SK-N-SH (cell line): ENCODE data around the gene MICAL1. TPM values are rescaled to one million over a fixed set of nuclear protein-coding genes. Genes with fewer than 3 reads are reported as not detected.

ENCODE experiments used
- CTCF ChIA-PET: fragments of 300-600, 350-600 bp; formaldehyde crosslinking; extraction: SDS; loops from one replicate; lab custom pipeline; 2021; lab: Yijun Ruan, JAX
- POLR2A ChIA-PET: fragments of 350-600 bp; sonication (Branson Sonifier 250); formaldehyde crosslinking; extraction: SDS; loops from one replicate; lab custom pipeline; 2020; ENCODE audit warnings: antibody characterized with exemption, inconsistent platforms; lab: Yijun Ruan, JAX
- DNase-seq: peaks from one replicate; pipeline ENCODE4 v3.0.0; 2012
- H2AFZ ChIP-seq: fragments of 200-600 bp; sonication (generic); 2 replicates; pipeline ENCODE4 v1.8.1; 2016; ENCODE audit warnings: antibody characterized with exemption, mild to moderate bottlenecking, low read depth
- H3F3A ChIP-seq: fragments of 200-600 bp; sonication (generic); replicated peaks from 2 replicates; pipeline ENCODE3; 2016; ENCODE audit warnings: antibody characterized with exemption, mild to moderate bottlenecking; ENCODE audit not compliant: insufficient read depth
- H3K27ac ChIP-seq, 2 experiments: fragments of 200-500 bp in 1 of 2; fragments of 200-600 bp in 1 of 2; sonication (Bioruptor generic) in 1 of 2; sonication (generic), shearing (Covaris generic) in 1 of 2; 2 replicates each; pipeline versions ENCODE4 v1.5.1 to v1.6.1; 2014 to 2016; ENCODE audit warnings: low read depth in 2 of 2, inconsistent platforms in 1 of 2, low read length in 1 of 2, mild to moderate bottlenecking in 1 of 2, mixed read lengths in 1 of 2
- H3K27me3 ChIP-seq: fragments of 200-600 bp; sonication (generic), shearing (Covaris generic); 2 replicates; pipeline ENCODE4 v1.6.1; 2016; ENCODE audit warnings: mixed run types; ENCODE audit not compliant: insufficient read depth
- H3K36me3 ChIP-seq, 2 experiments: fragments of 200-500 bp in 1 of 2; fragments of 200-600 bp in 1 of 2; sonication (Bioruptor generic) in 1 of 2; sonication (generic) in 1 of 2; replicated peaks in 1 of 2; 2 replicates each; pipeline versions ENCODE3 to v1.5.1; 2014 to 2016; ENCODE audit warnings: low read length in 1 of 2, mild to moderate bottlenecking in 1 of 2; ENCODE audit not compliant: insufficient read depth in 2 of 2, control insufficient read depth in 1 of 2
- H3K4me1 ChIP-seq, 2 experiments: fragments of 200-500 bp in 1 of 2; fragments of 200-600 bp in 1 of 2; sonication (Bioruptor generic) in 1 of 2; sonication (generic), shearing (Covaris generic) in 1 of 2; 2 replicates each; pipeline versions ENCODE4 v1.5.1 to v1.6.1; 2014 to 2016; ENCODE audit warnings: low read depth in 1 of 2, low read length in 1 of 2, mixed run types in 1 of 2; ENCODE audit not compliant: insufficient read depth in 2 of 2, control insufficient read depth in 1 of 2
- H3K4me2 ChIP-seq: fragments of 200-600 bp; sonication (generic), shearing (Covaris generic); 2 replicates; pipeline ENCODE4 v1.6.1; 2017; ENCODE audit warnings: mixed run types
- H3K4me3 ChIP-seq, 2 experiments: fragments of 200-500 bp in 1 of 2; fragments of 200-600 bp in 1 of 2; sonication (Bioruptor generic) in 1 of 2; sonication (generic), shearing (Covaris generic) in 1 of 2; 2 replicates each; pipeline versions ENCODE4 v1.5.1 to v1.8.1; 2014 to 2016; ENCODE audit warnings: low read depth in 2 of 2, inconsistent platforms in 1 of 2, low read length in 1 of 2, mild to moderate bottlenecking in 1 of 2, mixed read lengths in 1 of 2, moderate library complexity in 1 of 2
- H3K79me2 ChIP-seq: fragments of 200-600 bp; sonication (generic); 2 replicates; pipeline ENCODE4 v1.8.1; 2017; ENCODE audit warnings: mild to moderate bottlenecking; ENCODE audit not compliant: insufficient read depth
- H3K9ac ChIP-seq: fragments of 200-600 bp; sonication (generic); 2 replicates; pipeline ENCODE4 v1.6.1; 2017; ENCODE audit warnings: mixed run types
- H3K9me2 ChIP-seq: fragments of 200-600 bp; sonication (generic); 2 replicates; pipeline ENCODE4 v1.6.1; 2017; ENCODE audit warnings: mixed run types
- H3K9me3 ChIP-seq: fragments of 200-600 bp; sonication (generic); 2 replicates; pipeline ENCODE4 v1.6.1; 2017; ENCODE audit warnings: mixed run types, mild to moderate bottlenecking, moderate library complexity
- H4K20me1 ChIP-seq: fragments of 200-600 bp; sonication (generic); 2 replicates; pipeline ENCODE4 v1.6.1; 2017; ENCODE audit warnings: mild to moderate bottlenecking, mixed run types; ENCODE audit not compliant: insufficient read depth
- CHD2 ChIP-seq: fragments of 150-350 bp; IDR thresholded peaks from 2 replicates; pipeline ENCODE4 v1.6.1; 2018; ENCODE audit warnings: low read length; ENCODE audit not compliant: partially characterized antibody
- CTCF ChIP-seq: fragments of 200-600 bp; sonication (generic); IDR thresholded peaks from 2 replicates; pipeline ENCODE4 v1.6.1; 2017; ENCODE audit warnings: antibody characterized with exemption, mild to moderate bottlenecking, moderate library complexity
- EP300 ChIP-seq, 2 experiments: IDR thresholded peaks; 2 replicates each; pipeline versions ENCODE4 v1.4.0 to v1.6.1; 2012; ENCODE audit warnings: borderline replicate concordance in 1 of 2, low read depth in 1 of 2, low read length in 1 of 2
- FOXJ3 ChIP-seq: sonication (generic); formaldehyde crosslinking; IDR thresholded peaks from 2 replicates; pipeline ENCODE4 v1.5.1; 2020; ENCODE audit warnings: mild to moderate bottlenecking, missing genetic modification reagents
- FOXM1 ChIP-seq: IDR thresholded peaks from 2 replicates; pipeline ENCODE4 v1.4.0; 2012; ENCODE audit warnings: low read depth, mild to moderate bottlenecking
- JUND ChIP-seq: IDR thresholded peaks from 2 replicates; pipeline ENCODE4 v1.4.0; 2012
- NFIC ChIP-seq: IDR thresholded peaks from 2 replicates; pipeline ENCODE4 v1.4.0; 2012; ENCODE audit warnings: borderline replicate concordance
- NRF1 ChIP-seq: IDR thresholded peaks from 2 replicates; pipeline ENCODE4 v1.6.1; 2012; ENCODE audit warnings: low read depth, mild to moderate bottlenecking, low read length
- RAD21 ChIP-seq: IDR thresholded peaks from 2 replicates; pipeline ENCODE4 v1.6.1; 2012; ENCODE audit warnings: mild to moderate bottlenecking, low read length
- RXRA ChIP-seq: IDR thresholded peaks from 2 replicates; pipeline ENCODE4 v1.4.0; 2012; ENCODE audit warnings: low read depth, mild to moderate bottlenecking, borderline replicate concordance
- SIN3A ChIP-seq: IDR thresholded peaks from 2 replicates; pipeline ENCODE4 v1.6.1; 2012; ENCODE audit warnings: low read depth, mild to moderate bottlenecking, low read length, moderate library complexity, borderline replicate concordance
- WGBS: methylation state at CpG from one replicate; pipeline ENCODE4 v1.1.6; 2017; ENCODE audit warnings: low lambda C conversion rate; 5-methylcytosine and 5-hydroxymethylcytosine counted together
- polyA plus RNA-seq, 3 experiments: library from polyadenylated mRNA; depleted of rRNA; stranded (reverse); fragments of >200 nt; gene quantifications; 2 replicates each; pipeline ENCODE4 v1.2.3, GENCODE V29; 2012
- TF ChIP-seq, protein P1 (sequence below): IDR thresholded peaks from 2 replicates; pipeline ENCODE4 v1.6.1; 2012; ENCODE audit warnings: mild to moderate bottlenecking, low read depth, low read length, moderate library complexity
- TF ChIP-seq, protein P2 (sequence below): IDR thresholded peaks from 2 replicates; pipeline ENCODE4; 2012
- TF ChIP-seq, protein P3 (sequence below): IDR thresholded peaks from 2 replicates; pipeline ENCODE4 v1.4.0; 2012; ENCODE audit warnings: low read depth, borderline replicate concordance

Gene MICAL1
- polyA plus RNA-seq, 1 of the 3 experiments (the other 2 are of a cell fraction) = 45.6 TPM

DNA sequence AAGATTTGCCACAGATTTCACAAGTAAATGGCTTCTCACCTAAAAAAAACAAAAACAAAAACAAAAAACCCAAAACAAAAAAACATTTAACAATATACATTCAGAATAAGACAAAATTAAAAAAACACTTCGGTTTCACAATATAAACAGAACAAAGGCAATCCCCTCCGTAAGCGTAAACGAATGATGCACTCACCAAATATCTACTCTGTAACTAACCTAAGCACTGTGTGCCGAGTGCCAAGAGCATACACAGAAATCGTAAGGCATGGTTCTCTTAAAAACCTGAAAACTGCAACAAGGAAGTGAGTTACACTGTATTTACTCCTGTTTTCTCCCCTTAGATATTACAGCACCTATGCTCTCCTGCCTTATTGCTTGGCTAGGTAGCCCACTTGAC is 12.1 kb upstream of the MICAL1 start (continued):
- TF ChIP-seq, protein P1, sequence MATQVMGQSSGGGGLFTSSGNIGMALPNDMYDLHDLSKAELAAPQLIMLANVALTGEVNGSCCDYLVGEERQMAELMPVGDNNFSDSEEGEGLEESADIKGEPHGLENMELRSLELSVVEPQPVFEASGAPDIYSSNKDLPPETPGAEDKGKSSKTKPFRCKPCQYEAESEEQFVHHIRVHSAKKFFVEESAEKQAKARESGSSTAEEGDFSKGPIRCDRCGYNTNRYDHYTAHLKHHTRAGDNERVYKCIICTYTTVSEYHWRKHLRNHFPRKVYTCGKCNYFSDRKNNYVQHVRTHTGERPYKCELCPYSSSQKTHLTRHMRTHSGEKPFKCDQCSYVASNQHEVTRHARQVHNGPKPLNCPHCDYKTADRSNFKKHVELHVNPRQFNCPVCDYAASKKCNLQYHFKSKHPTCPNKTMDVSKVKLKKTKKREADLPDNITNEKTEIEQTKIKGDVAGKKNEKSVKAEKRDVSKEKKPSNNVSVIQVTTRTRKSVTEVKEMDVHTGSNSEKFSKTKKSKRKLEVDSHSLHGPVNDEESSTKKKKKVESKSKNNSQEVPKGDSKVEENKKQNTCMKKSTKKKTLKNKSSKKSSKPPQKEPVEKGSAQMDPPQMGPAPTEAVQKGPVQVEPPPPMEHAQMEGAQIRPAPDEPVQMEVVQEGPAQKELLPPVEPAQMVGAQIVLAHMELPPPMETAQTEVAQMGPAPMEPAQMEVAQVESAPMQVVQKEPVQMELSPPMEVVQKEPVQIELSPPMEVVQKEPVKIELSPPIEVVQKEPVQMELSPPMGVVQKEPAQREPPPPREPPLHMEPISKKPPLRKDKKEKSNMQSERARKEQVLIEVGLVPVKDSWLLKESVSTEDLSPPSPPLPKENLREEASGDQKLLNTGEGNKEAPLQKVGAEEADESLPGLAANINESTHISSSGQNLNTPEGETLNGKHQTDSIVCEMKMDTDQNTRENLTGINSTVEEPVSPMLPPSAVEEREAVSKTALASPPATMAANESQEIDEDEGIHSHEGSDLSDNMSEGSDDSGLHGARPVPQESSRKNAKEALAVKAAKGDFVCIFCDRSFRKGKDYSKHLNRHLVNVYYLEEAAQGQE = no peak

- Histone ChIP-seq H3K9me3 (no peaks in the 10 kb centered on the region), H3K4me2 (no peak overlapping the region), H3K9me2 (no peaks in the 10 kb centered on the region), H3K79me2 (peaks cover 3% of the 10 kb centered on the region; the same call in 1 of the 2 replicates), H3K27me3 (no peaks in the 10 kb centered on the region), H3K36me3 (peaks cover 24 to 81% of the 10 kb centered on the region in 2 experiments), H3F3A (no peaks in the 10 kb centered on the region), H4K20me1 (no peaks in the 10 kb centered on the region), H3K4me1 (no peaks in the 10 kb centered on the region), H3K9ac (no peak overlapping the region), H3K27ac (no peak overlapping the region), H2AFZ (no peak overlapping the region), H3K4me3 (no peak overlapping the region)
- ChIA-PET CTCF (no interaction called here), POLR2A (interaction anchor here (0.6 kb wide), 1 partner anchor 316 kb away, joined by 5 read pairs; no protein-coding TSS in a partner anchor)
- no peak for DNase-seq
- TF ChIP-seq FOXJ3 (no peak), CHD2 (no peak), RXRA (no peak), NFIC (no peak), NRF1 (no peak), JUND (no peak), FOXM1 (no peak), SIN3A (no peak), EP300 (IDR thresholded peaks at IDR 0.05; ENCODE audit: borderline replicate concordance in 1 of 2, low read depth in 1 of 2, low read length in 1 of 2) (no peak), CTCF (no peak), RAD21 (no peak)
- TF ChIP-seq, protein P2, sequence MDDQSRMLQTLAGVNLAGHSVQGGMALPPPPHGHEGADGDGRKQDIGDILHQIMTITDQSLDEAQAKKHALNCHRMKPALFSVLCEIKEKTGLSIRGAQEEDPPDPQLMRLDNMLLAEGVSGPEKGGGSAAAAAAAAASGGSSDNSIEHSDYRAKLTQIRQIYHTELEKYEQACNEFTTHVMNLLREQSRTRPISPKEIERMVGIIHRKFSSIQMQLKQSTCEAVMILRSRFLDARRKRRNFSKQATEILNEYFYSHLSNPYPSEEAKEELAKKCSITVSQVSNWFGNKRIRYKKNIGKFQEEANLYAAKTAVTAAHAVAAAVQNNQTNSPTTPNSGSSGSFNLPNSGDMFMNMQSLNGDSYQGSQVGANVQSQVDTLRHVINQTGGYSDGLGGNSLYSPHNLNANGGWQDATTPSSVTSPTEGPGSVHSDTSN = no peak
- TF ChIP-seq, protein P3, sequence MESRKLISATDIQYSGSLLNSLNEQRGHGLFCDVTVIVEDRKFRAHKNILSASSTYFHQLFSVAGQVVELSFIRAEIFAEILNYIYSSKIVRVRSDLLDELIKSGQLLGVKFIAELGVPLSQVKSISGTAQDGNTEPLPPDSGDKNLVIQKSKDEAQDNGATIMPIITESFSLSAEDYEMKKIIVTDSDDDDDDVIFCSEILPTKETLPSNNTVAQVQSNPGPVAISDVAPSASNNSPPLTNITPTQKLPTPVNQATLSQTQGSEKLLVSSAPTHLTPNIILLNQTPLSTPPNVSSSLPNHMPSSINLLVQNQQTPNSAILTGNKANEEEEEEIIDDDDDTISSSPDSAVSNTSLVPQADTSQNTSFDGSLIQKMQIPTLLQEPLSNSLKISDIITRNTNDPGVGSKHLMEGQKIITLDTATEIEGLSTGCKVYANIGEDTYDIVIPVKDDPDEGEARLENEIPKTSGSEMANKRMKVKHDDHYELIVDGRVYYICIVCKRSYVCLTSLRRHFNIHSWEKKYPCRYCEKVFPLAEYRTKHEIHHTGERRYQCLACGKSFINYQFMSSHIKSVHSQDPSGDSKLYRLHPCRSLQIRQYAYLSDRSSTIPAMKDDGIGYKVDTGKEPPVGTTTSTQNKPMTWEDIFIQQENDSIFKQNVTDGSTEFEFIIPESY = no peak
- 88% methylated on average over 5 of the region's 7 CpGs for WGBS
These were observed 10.8 kb upstream of the MICAL1 start for GRCh38 chr6:109466212-109466923.
